DND-41 (cell line): ENCODE measurements around the gene MYLK4.

Experiments used
- ATAC-seq: fragments of 200-7000 bp; cut with Tn5 transposase; 3 replicates; pipeline ENCODE4 v1.9.1; 2021; ENCODE audit warnings: low read depth; ENCODE audit not compliant: insufficient read depth
- DNase-seq: peaks from one replicate; pipeline ENCODE4 v3.0.0-alpha.2; 2020
- H2AFZ ChIP-seq: 2 replicates; pipeline ENCODE4 v1.6.0; 2012; ENCODE audit warnings: low read depth, low read length
- H3K27ac ChIP-seq: 2 replicates; pipeline ENCODE4 v1.5.1; 2012; ENCODE audit warnings: low read length, inconsistent platforms
- H3K27me3 ChIP-seq: fragments of 200-600 bp; sonication (generic); 2 replicates; pipeline ENCODE4 v1.6.0; 2012; ENCODE audit warnings: low read length, mild to moderate bottlenecking, inconsistent platforms; ENCODE audit not compliant: insufficient read depth, poor library complexity
- H3K36me3 ChIP-seq: 2 replicates; pipeline ENCODE4 v1.5.1; 2012; ENCODE audit warnings: low read length, inconsistent platforms; ENCODE audit not compliant: insufficient read depth
- H3K4me1 ChIP-seq: 2 replicates; pipeline ENCODE4 v1.5.1; 2012; ENCODE audit warnings: mild to moderate bottlenecking, low read length; ENCODE audit not compliant: insufficient read depth
- H3K4me2 ChIP-seq: 2 replicates; pipeline ENCODE4 v1.6.0; 2012; ENCODE audit warnings: mild to moderate bottlenecking, moderate library complexity, low read length, inconsistent platforms; ENCODE audit not compliant: insufficient read depth
- H3K4me3 ChIP-seq, 2 experiments: fragments of 200-600 bp in 1 of 2; shearing (Covaris generic) in 1 of 2; 2 replicates each; pipeline ENCODE4 v1.5.1; 2012 to 2016; ENCODE audit warnings: inconsistent platforms in 2 of 2, low read length in 2 of 2, mild to moderate bottlenecking in 2 of 2, low read depth in 1 of 2, moderate library complexity in 1 of 2
- H3K79me2 ChIP-seq: 2 replicates; pipeline ENCODE4 v1.6.0; 2012; ENCODE audit warnings: low read length, inconsistent platforms; ENCODE audit not compliant: insufficient read depth
- H3K9ac ChIP-seq: 2 replicates; pipeline ENCODE4 v1.6.0; 2012; ENCODE audit warnings: low read depth, mild to moderate bottlenecking, inconsistent platforms, low read length, moderate library complexity
- H3K9me3 ChIP-seq: 2 replicates; pipeline ENCODE4 v1.5.1; 2012; ENCODE audit warnings: low read length, moderate library complexity, mild to moderate bottlenecking, inconsistent platforms; ENCODE audit not compliant: insufficient read depth, severe bottlenecking
- H4K20me1 ChIP-seq: 2 replicates; pipeline ENCODE4 v1.6.0; 2012; ENCODE audit warnings: low read length; ENCODE audit not compliant: insufficient read depth
- EZH2 ChIP-seq: IDR thresholded peaks from 3 replicates; pipeline ENCODE4 v1.6.1; 2012; ENCODE audit warnings: borderline replicate concordance, low read depth, mild to moderate bottlenecking, moderate library complexity, low read length, inconsistent platforms; ENCODE audit not compliant: severe bottlenecking
- TF ChIP-seq, protein P1 (sequence below): IDR thresholded peaks from 2 replicates; pipeline ENCODE4 v1.5.1; 2012; ENCODE audit warnings: borderline replicate concordance, low read length, moderate library complexity, mild to moderate bottlenecking; ENCODE audit not compliant: poor library complexity, severe bottlenecking; ENCODE audit errors: extremely low read depth

The MYLK4 gene

DNA sequence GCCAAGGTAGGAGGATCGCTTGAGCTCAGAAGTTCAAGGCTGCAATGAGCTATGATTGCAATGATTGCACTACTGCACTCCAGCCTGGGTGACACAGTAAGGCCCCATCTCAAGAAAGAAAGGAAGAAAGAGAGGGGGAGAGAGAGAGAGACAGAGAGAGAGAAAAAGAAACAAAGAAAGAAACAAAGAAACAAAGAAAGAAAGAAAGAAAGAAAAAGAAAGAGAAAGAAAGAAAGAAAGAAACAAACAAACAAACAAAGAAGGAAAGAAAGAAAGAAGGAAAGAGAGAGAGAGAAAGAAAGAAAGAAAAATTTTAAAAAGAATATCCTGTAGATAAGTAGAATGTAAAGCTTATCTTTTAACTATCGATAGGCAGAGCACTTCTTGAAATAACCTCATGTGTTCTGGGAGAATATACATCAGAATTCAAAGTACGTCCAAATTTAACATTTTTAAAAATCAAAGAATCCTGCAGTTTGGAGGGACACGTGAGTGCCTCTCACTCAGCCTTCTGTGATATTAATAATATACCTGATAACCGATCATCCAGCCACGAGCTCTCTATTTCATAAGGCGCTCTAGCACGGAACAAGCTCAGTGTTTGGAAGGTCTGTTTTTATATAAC lies 25.2 kb downstream of the MYLK4 start:
- H3K4me1 ChIP-seq = no peaks in the 10 kb centered on the region
- no peaks in the 10 kb centered on the region for H3K79me2 ChIP-seq
- H4K20me1 ChIP-seq = no peaks in the 10 kb centered on the region
- DNase-seq (no peak), ATAC-seq (no peak)
- no peak overlapping the region for H3K4me3 ChIP-seq
- TF ChIP-seq EZH2 = no peak
- TF ChIP-seq, protein P1, sequence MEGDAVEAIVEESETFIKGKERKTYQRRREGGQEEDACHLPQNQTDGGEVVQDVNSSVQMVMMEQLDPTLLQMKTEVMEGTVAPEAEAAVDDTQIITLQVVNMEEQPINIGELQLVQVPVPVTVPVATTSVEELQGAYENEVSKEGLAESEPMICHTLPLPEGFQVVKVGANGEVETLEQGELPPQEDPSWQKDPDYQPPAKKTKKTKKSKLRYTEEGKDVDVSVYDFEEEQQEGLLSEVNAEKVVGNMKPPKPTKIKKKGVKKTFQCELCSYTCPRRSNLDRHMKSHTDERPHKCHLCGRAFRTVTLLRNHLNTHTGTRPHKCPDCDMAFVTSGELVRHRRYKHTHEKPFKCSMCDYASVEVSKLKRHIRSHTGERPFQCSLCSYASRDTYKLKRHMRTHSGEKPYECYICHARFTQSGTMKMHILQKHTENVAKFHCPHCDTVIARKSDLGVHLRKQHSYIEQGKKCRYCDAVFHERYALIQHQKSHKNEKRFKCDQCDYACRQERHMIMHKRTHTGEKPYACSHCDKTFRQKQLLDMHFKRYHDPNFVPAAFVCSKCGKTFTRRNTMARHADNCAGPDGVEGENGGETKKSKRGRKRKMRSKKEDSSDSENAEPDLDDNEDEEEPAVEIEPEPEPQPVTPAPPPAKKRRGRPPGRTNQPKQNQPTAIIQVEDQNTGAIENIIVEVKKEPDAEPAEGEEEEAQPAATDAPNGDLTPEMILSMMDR = no peak
- no peak overlapping the region for H3K4me2 ChIP-seq
- H2AFZ ChIP-seq = no peak overlapping the region
- H3K27me3 ChIP-seq = no peaks in the 10 kb centered on the region
- H3K27ac ChIP-seq = no peak overlapping the region
- H3K36me3 ChIP-seq = no peaks in the 10 kb centered on the region
- H3K9me3 ChIP-seq = no peaks in the 10 kb centered on the region
- H3K9ac ChIP-seq = no peak overlapping the region

DNA sequence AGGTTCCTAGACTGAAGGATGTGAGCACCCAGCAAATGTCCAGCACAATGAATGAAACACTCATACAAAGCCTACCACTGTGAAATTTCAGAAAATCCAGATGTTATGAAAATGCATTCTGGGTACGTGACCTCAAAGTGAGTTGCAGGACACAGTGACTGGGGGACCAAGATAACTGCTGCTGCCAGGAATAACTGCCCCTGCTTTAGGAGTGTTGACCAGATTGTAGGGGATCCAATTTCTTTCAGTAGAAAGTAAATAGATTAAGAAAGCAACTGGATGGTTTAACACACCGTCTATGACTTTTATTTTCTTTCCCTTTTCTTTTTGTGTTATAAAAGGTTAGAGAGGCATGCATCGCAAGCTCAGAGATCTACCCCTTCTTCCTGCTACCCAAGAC lies 29.5 kb downstream of the MYLK4 start:
- H3K4me2 ChIP-seq = no peak overlapping the region
- no peak overlapping the region for H2AFZ ChIP-seq
- no peak for TF ChIP-seq EZH2
- TF ChIP-seq, protein P1 = no peak
- no peak overlapping the region for H3K4me3 ChIP-seq
- no peak for ATAC-seq
- no peaks in the 10 kb centered on the region for H3K4me1 ChIP-seq
- H3K36me3 ChIP-seq = no peaks in the 10 kb centered on the region
- no peaks in the 10 kb centered on the region for H4K20me1 ChIP-seq
- no peak for DNase-seq
- H3K9me3 ChIP-seq = no peaks in the 10 kb centered on the region
- H3K27me3 ChIP-seq = no peaks in the 10 kb centered on the region
- H3K9ac ChIP-seq = no peak overlapping the region
- no peak overlapping the region for H3K27ac ChIP-seq
- no peaks in the 10 kb centered on the region for H3K79me2 ChIP-seq

- H3K9ac ChIP-seq = no peak overlapping the region
- ATAC-seq (no peak), DNase-seq (no peak)
- H3K27ac ChIP-seq = no peak overlapping the region
- H3K9me3 ChIP-seq = no peaks in the 10 kb centered on the region
- H3K4me1 ChIP-seq = no peaks in the 10 kb centered on the region
- TF ChIP-seq, protein P1 = no peak
- H4K20me1 ChIP-seq = no peaks in the 10 kb centered on the region
- H3K4me3 ChIP-seq = no peak overlapping the region
- H3K27me3 ChIP-seq = no peaks in the 10 kb centered on the region
- H3K79me2 ChIP-seq = no peaks in the 10 kb centered on the region
- H2AFZ ChIP-seq = no peak overlapping the region
- no peak overlapping the region for H3K4me2 ChIP-seq
- no peaks in the 10 kb centered on the region for H3K36me3 ChIP-seq
These were observed 31.6 kb downstream of the MYLK4 start for GRCh38 chr6:2719093-2719455.
